ENCODE measurements around the gene CNEP1R1.

GRCh38 chr16:49987381-49987780, 37.6 kb upstream of the CNEP1R1 start:
- TF ChIP-seq CTCF (IDR thresholded peaks at IDR 0.05) (no peak), POLR2A (IDR thresholded peaks at IDR 0.05) (no peak)
